MCF 10A (cell line): ENCODE data around the gene WDR88. TPM values are rescaled to one million over a fixed set of nuclear protein-coding genes. Genes with fewer than 3 reads are reported as not detected.
"Not testable (repeated sequence)": the region's sequence is repeated elsewhere in the genome, so short reads cannot be mapped to it uniquely, and the experiment has no call there.

Experiments used
- BruUV-seq: library from RNA; stranded (reverse); fragments of 400-500 nt; replicated peaks from 2 replicates; lab custom pipeline; 2021; lab: Mats Ljungman, UMichigan
- CTCF ChIA-PET: fragments of 300-600 bp; sonication (Branson Sonifier 250); formaldehyde crosslinking; extraction: SDS; loops from one replicate; lab custom pipeline; 2021; ENCODE audit warnings: antibody characterized with exemption, inconsistent platforms; lab: Yijun Ruan, JAX
- POLR2A ChIA-PET: fragments of 300-600, 350-650 bp; sonication (Branson Sonifier 250); formaldehyde crosslinking; extraction: SDS; loops from one replicate; lab custom pipeline; 2020; ENCODE audit warnings: antibody characterized with exemption, inconsistent platforms; lab: Yijun Ruan, JAX
- DNase-seq: peaks from one replicate; pipeline ENCODE4 v3.0.0-alpha.2; 2018; ENCODE audit not compliant: unreplicated experiment
- H3K27ac Mint-ChIP-seq: one replicate; pipeline ENCODE4 v1.8.0; 2022; ENCODE audit warnings: mild to moderate bottlenecking, low read depth, mixed read lengths; ENCODE audit not compliant: unreplicated experiment
- H3K27me3 Mint-ChIP-seq: one replicate; pipeline ENCODE4 v1.8.0; 2022; ENCODE audit warnings: mixed read lengths; ENCODE audit not compliant: insufficient read depth, unreplicated experiment
- H3K36me3 Mint-ChIP-seq: one replicate; pipeline ENCODE4 v1.8.0; 2022; ENCODE audit warnings: mild to moderate bottlenecking, moderate library complexity, mixed read lengths; ENCODE audit not compliant: insufficient read depth, unreplicated experiment
- H3K4me1 Mint-ChIP-seq: one replicate; pipeline ENCODE4 v1.8.0; 2022; ENCODE audit warnings: mixed read lengths; ENCODE audit not compliant: insufficient read depth, unreplicated experiment
- H3K4me3 Mint-ChIP-seq: one replicate; pipeline ENCODE4 v1.8.0; 2022; ENCODE audit warnings: mild to moderate bottlenecking, moderate library complexity, mixed read lengths; ENCODE audit not compliant: unreplicated experiment
- H3K9me3 Mint-ChIP-seq: one replicate; pipeline ENCODE4 v1.8.0; 2022; ENCODE audit warnings: mixed read lengths; ENCODE audit not compliant: unreplicated experiment
- CTCF ChIP-seq: fragments of 200-600 bp; IDR thresholded peaks from one replicate; pipeline ENCODE4 v1.8.0; 2022; ENCODE audit warnings: antibody characterized with exemption, mild to moderate bottlenecking; ENCODE audit not compliant: unreplicated experiment
- intact Hi-C: fragments of 100-400 bp; cut with micrococcal nuclease; formaldehyde crosslinking; loops from 2 replicates; pipeline ENCODE4 v1.14.1; 2022
- total RNA-seq: library from RNA; stranded (reverse); gene quantifications from 2 replicates; pipeline ENCODE4 v1.2.3, GENCODE V29; 2022

Gene WDR88
- total RNA-seq, 1 experiment from 2014 or later: not detected

GRCh38 chr19:33208904-33209849 is 77.3 kb downstream of the WDR88 start:
- Mint-ChIP-seq H3K27me3 (no peaks in the 10 kb centered on the region), H3K27ac (no peak overlapping the region), H3K36me3 (peaks cover 6% of the 10 kb centered on the region), H3K4me3 (no peak overlapping the region), H3K9me3 (no peaks in the 10 kb centered on the region), H3K4me1 (no peaks in the 10 kb centered on the region)
- intact Hi-C loops: no loop called here
- no peak for DNase-seq
- no peak for TF ChIP-seq CTCF
- CTCF ChIA-PET: interaction anchor here (0.7 kb wide), 1 partner anchor 14 kb away, joined by 3 read pairs; no protein-coding TSS in a partner anchor
- POLR2A ChIA-PET: interaction anchor here (0.6 kb wide), 1 partner anchor 221 kb away, joined by 4 read pairs; no protein-coding TSS in a partner anchor
- no TSS peak for BruUV-seq

GRCh38 chr19:33209850-33210230 is 77.9 kb downstream of the WDR88 start:
- H3K9me3 Mint-ChIP-seq, H3K36me3 Mint-ChIP-seq, DNase-seq, H3K4me3 Mint-ChIP-seq, H3K4me1 Mint-ChIP-seq, intact Hi-C loops, H3K27ac Mint-ChIP-seq, H3K27me3 Mint-ChIP-seq, BruUV-seq, POLR2A ChIA-PET: not testable (repeated sequence)
- CTCF ChIA-PET: interaction anchor here (0.7 kb wide), 1 partner anchor 14 kb away, joined by 3 read pairs; no protein-coding TSS in a partner anchor

GRCh38 chr19:33210266-33210940 is 78.5 kb downstream of the WDR88 start:
- Mint-ChIP-seq H3K4me3 (no peak overlapping the region), H3K9me3 (no peaks in the 10 kb centered on the region), H3K27ac (no peak overlapping the region), H3K36me3 (peaks cover 6% of the 10 kb centered on the region), H3K27me3 (no peaks in the 10 kb centered on the region), H3K4me1 (no peaks in the 10 kb centered on the region)
- intact Hi-C loops: no loop called here
- CTCF ChIA-PET: no interaction called here
- POLR2A ChIA-PET: no interaction called here
- no TSS peak for BruUV-seq
- TF ChIP-seq CTCF: no peak
- DNase-seq: no peak

DNA sequence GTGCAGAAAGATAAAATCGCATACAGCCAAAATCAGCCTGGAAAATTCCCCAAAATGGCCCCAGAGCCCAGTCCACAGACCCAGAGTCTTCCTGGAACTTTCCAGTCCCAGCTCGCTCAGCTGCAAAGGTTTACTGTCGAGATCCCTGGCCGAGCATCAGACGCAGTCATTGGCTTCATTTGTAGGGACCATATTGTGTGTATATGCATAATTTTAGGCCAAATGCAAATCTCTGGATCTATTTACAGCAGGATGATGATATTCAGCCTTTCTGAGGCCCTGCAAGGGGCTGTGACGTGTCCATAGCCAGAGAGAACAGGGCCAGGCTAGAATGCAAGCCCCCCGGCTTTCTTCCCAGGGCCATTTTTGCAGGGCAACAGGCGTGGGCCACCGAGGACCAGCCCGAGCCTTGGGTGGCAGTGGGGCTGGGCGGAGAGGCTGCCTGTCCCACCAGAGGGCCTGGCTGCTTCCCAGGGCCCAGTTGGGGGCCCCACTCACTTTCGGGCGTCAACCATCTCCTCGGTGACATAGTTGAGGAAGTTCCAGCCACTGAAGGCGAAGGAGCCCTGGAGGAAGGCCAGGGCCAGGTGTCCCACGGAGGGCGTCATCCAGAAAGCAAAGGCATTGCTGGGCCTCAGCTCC is 80.0 kb downstream of the WDR88 start:
- POLR2A ChIA-PET: no interaction called here
- no peaks in the 10 kb centered on the region for H3K9me3 Mint-ChIP-seq
- H3K27me3 Mint-ChIP-seq: no peaks in the 10 kb centered on the region
- CTCF ChIA-PET: interaction anchor here (0.5 to 0.9 kb wide), 3 partner anchors 68 to 202 kb away, joined by 3 read pairs; no protein-coding TSS in a partner anchor
- no peak overlapping the region for H3K27ac Mint-ChIP-seq
- H3K4me3 Mint-ChIP-seq: no peak overlapping the region
- TF ChIP-seq CTCF: no peak
- intact Hi-C loops: no loop called here
- no peaks in the 10 kb centered on the region for H3K4me1 Mint-ChIP-seq
- peaks cover 6% of the 10 kb centered on the region for H3K36me3 Mint-ChIP-seq
- BruUV-seq: no TSS peak
- DNase-seq: no peak
